DMS53 treated with DMSO at 0.1 percent for 48 hours (cell line): ENCODE measurements around the gene RSPRY1.
"Not testable (repeated sequence)": the region's sequence is repeated elsewhere in the genome, so short reads cannot be mapped to it uniquely, and the experiment has no call there.

Source experiments
- DNase-seq: peaks from one replicate; lab custom pipeline; 2025; ENCODE audit not compliant: unreplicated experiment; lab: John Stamatoyannopoulos, UW

RSPRY1 gene

GRCh38 chr16:57268804-57269800, 83.0 kb downstream of the RSPRY1 start:
- DNase-seq: no peak

DNA sequence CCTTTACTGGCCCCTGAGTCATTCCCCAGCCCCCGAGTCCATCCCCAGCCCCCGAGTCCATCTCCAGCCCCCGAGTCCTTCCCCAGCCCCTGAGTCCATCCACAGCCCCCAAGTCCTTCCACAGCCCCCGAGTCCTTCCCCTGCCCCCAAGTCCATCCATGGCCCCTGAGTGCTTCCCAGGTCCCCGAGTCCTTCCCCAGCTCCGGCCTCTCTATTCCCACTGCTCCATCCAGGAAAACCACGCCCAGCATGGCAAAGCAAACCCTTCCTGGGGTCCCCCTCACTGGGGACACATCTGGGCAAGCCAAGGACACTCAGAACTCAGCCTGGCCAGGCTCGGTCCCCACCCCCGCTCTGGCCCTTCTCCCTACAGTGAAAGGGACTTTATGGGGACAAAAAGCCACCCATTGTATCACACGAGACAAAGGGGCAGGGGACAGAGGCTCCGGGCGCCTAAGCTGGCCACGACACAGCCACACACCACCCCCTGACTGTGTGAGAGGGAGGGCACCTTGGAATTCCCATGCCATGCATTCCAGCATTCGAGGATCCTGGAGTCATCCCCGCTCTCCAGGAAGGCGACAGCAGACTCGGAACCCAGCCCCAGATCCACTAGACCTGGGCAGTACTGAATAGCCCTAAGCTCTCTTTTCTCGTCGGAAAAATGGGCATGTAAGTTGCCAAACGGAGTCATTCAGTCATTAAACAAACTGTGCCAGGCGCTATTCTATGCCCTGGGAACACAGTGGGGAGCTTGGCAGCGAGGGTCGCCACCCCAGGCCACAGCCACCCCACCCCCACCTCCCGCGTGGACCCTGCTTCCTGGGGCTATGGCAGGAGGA, 84.3 kb downstream of the RSPRY1 start:
- no peak for DNase-seq

DNA sequence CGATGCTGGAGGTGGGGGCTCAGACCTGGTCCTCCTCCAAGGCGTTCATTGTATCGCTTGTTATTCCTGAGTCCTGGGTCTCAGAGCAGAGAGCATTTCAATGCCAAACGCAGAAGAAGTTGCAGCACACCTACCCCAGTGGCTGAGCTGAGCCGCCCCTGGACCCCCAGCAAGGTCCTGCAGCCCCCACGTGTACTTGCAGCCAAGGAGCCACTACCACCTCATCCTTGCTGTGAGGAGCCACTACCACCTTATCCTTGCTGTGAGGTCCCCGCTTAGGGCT, 84.9 kb downstream of the RSPRY1 start:
- no peak for DNase-seq

- DNase-seq: no peak
These were observed 85.9 kb downstream of the RSPRY1 start for GRCh38 chr16:57271867-57272495.

DNA sequence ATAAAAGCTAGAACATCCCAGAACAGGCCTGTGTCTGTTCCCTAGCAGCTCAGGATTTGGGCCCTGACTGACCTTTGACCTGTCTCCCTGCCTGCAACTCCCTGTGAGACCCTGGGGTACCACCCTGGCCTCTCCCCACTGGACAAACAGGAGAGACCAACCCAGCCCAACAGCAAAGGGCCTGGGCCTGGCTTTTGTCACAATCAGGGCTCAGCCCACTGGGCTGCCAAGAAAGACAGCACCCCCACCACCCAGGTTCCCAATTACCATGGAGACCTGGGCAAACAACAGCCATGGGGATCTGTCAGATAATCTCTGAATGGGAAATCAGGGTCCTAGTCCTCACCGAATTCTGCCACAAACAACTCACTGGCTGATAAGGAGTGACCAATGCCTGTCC, 87.2 kb downstream of the RSPRY1 start:
- DNase-seq: no peak

GRCh38 chr16:57273826-57274225, 87.7 kb downstream of the RSPRY1 start:
- DNase-seq: no peak

DNA sequence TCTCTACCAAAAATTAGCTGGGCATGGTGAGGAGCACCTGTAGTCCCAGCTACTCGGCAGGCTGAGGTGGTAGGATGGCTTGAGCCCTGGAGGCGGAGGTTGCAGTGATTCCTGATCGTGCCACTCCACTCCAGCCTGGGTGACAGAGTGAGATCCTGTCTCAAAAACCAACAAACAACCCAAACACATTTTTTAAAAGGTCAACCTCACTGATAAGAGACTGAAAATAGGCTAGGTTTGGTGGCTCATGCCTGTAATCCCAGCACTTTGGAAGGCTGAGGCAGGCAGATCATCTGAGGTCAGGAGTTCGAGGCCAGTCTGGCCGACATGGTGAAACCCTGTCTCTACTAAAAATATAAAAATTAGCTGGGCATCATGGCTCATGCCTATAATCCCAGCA, 89.8 kb downstream of the RSPRY1 start:
- not testable (repeated sequence) for DNase-seq

GRCh38 chr16:57276596-57276995, 90.5 kb downstream of the RSPRY1 start:
- no peak for DNase-seq

- DNase-seq: no peak
These were observed 91.5 kb downstream of the RSPRY1 start for GRCh38 chr16:57277586-57277985.

DNA sequence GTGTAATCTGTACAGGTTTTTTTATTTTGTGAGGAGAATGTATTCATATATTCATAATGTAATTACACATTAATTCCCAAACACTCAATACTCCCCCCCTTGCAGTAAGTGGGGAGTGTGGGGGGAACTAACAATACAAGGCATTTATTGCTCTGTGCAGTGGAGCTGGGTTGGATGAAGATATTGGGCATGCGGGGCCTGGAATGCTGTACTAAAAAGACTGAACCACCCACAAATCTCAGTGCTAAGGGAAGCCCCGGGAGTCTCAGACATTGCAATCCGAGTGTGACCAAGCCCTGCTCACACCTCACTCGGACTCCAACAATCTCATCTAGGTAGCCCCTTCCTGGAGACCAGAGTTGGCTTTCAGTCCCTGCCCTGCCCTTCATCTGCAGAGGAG, 92.4 kb downstream of the RSPRY1 start:
- DNase-seq: no peak

- DNase-seq: no peak
These were observed 93.9 kb downstream of the RSPRY1 start for GRCh38 chr16:57279780-57280638.

- no peak for DNase-seq
These were observed 95.7 kb downstream of the RSPRY1 start for GRCh38 chr16:57281791-57282190.

DNA sequence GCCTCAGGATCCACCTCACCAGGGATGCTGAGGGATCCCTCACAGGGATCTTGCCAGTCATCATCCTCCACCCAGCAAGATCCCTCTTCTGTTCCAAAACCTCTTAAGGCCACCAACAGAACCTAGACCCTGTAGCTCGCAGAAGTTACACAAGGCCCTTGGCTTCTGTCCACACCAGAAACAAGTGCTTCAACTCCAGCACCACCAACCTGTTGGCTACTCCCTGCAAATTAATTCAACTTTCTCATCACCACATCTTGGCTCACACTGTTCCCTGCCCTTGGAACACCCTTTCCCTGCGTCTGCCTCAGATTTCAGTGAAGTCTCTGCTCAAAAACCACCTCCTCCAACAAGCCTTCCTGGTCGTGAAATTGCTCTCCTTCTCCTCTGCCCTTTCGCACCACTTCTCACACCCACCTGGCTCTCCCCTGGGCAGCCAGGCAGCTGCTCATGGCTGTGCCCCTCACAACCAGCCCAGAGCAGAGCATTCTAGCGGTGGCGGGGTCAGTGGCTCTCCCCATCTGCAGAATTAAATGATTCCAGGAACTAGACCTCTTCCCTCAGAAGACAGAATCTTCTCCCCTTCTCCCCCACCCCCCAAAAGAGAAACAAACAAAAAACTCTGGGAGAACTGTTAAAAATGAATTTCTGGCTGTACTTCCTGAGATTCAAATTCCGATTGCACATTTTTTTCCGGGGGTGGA, 96.5 kb downstream of the RSPRY1 start:
- no peak for DNase-seq

DNA sequence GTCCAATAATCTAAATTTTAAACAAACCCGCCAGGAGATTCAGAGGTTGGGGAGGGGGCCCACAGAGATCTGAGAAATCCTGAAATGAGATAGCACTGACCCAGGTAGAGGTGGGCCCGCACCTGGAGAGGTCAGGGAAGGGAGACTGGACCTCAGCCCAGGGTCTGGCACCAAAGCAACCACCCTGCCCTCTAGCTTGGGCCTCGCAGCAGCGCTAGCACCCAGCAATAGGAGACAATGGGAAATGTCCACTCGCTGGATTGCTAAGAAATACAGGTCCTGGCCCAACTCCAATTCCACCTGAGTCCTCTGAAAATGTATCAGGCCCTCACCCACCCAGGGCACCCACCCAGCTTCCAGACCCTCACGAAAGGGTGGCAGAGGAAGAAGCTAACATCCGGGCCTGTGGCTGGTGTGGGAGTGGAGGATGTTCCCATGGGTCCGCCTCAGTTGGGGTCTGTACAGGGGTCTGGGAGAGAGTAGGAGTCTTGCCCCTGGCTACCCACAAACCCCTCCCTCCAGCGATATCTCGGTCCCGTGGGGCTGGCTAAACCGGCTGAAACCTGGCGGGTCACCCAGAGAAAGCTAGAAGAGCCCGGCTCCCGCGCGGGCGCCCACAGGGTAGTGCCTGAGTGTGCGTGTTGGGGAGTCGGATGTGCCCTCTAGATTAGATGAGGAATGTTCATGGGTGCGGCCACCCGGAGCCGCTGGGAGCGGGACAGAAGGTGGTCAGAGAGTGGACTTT, 97.3 kb downstream of the RSPRY1 start:
- no peak for DNase-seq

GRCh38 chr16:57283959-57284208, 97.8 kb downstream of the RSPRY1 start:
- DNase-seq: no peak

- DNase-seq: peak; percentile 57
These were observed 98.3 kb downstream of the RSPRY1 start, which contains the start of gene PLLP for GRCh38 chr16:57284209-57284951. PLLP (minus strand) TSS chr16:57284672; CDS start chr16:57284540, 132 bp downstream.

DNA sequence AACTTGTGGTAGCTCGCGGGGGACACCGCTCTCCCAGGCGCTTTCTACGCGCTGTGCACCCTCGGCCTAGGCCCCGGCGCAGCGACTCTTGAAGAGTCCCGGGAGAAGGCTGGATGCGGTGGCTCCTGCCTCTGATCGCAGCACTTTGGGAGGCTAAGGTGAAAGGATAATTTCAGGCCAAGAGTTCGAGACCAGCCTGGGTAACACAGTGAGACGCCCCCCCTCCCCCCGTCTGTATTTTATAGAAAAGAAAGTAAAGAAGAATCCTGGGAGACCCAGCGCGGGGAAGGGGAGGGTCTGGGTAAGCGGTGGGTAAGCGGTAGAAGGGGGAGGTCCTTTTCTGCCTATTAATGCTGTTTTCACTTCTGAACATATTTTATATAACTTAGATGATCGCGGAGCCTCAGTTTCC, 98.8 kb downstream of the RSPRY1 start:
- no peak for DNase-seq

DNA sequence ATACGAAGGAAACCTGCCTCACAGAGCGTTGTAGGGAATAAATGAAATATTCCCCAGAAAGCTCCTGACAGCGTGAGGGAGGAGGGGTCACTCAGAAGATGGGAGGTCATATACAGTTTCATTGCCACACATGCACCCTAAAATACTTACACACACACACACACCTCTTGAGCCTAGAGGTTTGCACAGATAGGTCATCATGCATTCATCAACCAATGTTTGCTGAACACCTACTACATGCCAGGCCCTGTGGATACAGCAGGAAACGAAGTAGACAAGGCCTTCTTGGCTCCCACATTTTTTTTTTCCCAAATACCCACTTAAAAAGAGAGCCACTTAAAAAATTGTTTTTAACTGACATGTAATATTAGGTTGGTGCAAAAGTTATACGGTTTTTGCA, 99.2 kb downstream of the RSPRY1 start:
- DNase-seq: no peak
